Activated CD4-positive, alpha-beta T cell treated with anti-CD3 and anti-CD28 coated beads for 24 hours (primary cell): Measurements from ENCODE around the gene CYP26B1.

Experiments used
- DNase-seq, 2 donors: peaks; one replicate each; pipeline ENCODE4 v3.0.0-alpha.2; 2020; ENCODE audit warnings: low read depth in 2 of 2

Gene CYP26B1

DNA sequence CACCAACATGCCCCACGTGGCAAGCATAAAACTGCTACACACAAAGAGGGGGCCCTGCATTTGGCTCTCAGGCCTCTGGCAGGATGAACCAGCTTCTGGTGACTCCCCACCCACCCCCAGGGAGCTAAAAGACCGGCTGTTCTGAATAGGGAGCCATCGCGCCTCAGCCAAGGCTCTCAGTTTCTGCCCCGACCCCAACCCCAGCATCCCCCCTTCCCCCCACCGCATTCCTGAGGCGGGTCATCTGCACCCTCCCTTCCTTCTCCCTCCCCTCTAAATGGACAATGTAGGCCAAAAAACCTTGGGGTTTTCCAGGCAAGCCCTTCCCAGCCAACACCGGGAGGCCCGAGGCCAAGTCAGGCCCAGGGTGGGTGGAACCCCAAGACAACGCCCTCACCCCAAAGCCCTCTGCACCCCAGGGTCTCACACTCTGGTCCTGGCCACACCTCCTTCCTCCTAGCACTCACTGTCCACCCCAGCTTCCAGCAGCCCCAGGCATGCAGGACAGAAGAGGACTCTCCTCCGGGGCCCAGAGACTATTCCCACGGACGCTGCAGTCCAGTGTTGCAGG lies 5.7 kb downstream of the CYP26B1 start:
- no peak for DNase-seq

DNA sequence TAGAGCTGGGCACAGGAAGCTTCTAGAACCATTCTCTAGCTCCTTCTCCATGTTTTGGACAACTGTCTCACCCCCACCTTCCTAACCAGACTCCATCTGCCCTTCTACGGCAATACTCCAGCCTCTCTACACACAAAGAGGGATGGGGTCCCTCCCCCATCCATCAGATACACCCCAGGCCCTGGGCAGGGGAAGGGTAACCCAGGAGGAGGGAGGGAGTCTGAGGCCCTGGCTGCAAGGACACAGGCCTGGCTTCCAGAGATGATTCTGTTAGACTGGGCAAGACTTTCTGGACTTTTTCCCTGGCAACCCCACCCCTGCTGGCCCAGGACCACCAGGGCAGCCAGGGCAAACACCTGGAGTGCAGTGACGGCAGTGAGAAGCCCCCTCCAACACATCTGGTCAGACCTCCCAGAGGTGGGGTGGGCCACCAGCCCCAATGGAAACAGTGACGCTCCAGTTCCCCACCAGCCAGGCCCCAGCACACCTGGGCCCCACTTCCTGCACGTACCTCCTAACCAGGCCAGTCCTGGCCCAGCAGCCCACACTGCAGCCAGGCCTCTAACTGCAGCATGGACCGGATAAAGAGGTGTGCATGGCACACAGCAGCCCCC lies 6.5 kb downstream of the CYP26B1 start:
- DNase-seq, result no peak

DNA sequence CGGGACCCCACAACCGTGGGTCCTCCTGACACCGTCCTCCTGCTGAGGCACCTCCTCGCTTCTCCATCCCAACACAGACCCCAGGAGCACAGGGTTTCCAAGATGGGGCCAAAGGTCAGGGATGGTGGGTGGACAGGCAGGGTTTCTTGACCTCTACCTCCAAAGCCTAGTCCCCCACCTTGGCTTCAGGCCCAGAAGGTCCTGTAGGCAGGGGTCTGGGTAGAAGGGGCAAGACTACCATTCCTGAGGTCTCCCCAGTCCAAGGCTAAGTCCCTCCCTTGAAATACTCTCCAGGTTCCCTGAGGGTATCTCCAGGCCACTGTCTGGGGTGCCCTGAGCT lies 7.1 kb downstream of the CYP26B1 start:
- DNase-seq, result no peak

DNA sequence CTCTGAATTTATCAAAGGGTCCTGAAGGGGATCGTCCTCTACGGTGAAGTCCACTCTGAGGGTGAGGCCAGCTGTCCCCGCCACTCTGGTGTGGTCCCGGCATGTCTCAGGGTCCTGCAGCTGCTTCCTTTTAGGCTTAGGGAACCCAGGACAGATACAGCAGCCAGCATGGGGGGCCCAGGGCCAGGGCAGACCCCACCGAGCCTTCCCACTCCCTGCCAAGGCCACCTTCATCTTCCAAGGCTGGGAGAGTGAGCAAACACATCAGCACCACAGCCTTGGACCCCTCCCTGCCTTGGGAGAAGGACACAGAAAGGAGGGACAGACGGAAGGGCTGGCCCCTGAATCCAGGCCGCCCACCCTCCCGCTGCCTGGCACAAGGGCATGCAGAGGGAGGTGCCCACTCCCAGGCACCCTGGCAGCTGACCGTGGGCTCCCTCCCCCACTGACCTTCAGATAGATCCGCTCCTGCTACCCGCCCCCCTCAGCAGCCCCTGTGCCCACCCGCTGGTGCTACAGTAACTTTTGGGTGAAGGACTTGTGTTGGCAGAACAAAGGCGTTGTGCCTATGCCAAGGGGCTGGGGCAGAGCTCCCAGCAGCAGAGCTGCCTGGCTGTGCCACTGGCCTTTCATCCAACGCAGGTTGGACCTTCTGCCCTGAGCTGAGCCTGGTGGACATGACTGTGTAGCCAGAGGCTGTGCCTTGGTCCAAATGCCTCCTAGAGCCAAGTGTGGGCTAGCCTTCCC lies 7.6 kb downstream of the CYP26B1 start:
- no peak for DNase-seq

DNA sequence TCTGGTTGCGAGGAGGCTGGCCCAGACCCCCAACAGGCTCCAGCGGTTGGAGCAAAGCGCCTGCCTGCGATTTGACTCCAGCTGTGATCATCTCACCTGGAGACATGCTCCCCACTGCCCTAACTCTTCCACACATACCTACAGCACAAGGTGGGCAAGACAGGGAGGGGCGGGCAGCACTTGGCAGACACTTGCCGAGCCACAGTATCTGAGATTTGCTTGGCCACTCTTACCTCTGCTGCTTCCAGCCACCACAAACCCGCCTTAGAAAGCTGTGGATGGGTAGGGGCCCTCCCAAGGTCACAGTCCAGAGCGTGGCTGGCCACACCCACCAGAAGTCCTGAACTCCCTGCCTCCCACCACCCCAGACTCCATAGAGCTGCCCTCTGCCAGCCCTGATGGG lies 8.2 kb downstream of the CYP26B1 start:
- DNase-seq, result no peak

DNA sequence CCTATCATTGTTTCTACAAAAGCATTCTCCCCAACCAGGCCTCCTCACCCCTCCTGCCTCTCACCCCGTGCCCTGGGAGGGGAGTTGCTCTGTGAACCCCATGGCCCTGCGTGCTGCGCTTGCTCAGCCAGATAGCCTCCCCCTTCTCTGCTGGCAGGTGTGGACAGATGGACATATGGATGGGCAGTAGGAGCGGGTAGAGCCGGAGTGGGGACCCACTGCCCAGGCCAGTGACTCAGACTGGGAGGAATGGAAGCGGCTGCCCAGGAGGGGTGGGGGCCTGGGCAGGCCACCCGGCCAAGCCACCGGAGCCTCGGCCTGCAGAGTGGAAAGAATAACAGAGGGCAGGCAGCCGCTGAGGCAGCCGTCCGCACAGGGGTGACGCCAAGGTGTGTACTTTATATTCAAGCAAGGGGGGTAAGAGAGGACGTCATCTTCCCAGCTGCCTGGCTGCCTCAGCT lies 8.7 kb downstream of the CYP26B1 start:
- DNase-seq, result no peak

DNA sequence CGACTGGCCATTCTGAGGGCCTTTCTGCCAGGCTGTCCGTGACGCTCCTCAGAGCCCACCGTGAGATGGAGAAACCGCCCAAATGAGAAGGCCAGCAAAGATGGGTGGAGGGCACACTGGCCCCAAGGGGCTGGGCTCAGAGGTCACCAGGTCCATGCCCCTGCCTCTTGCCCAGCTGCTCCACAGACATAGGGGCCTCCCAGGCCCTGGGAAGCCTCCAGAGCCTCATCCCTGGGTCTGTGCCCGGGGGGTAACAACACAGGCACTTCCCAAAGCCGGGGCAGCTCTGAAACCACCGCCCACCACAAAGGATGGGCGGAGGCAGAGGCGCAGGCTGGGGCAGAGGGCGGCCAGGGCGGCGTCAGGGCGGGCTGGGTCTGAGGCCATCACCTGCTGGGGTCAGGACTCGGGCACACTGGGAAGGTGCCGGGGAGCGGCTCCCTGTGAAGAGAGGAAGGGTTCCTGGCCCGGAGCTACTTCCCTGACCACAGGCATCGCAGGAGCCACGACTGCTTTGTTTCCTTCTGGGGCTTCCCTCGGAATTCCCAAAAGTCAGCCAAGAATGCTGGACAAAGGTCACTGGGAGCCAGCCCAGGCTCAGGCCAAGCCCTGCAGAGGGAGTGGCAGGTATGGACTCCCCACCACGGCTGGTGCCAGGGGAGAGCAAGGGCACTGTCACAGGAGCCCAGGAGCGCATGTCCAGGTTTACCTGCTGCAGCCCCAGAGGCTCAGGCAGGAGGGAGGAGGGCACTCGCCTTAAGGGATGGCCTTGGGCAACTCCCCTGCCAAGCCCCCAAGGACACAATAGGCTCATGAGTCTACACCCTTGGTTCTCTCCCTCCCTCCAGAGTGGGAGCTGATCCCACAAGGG lies 9.4 kb downstream of the CYP26B1 start:
- DNase-seq, result no peak

DNA sequence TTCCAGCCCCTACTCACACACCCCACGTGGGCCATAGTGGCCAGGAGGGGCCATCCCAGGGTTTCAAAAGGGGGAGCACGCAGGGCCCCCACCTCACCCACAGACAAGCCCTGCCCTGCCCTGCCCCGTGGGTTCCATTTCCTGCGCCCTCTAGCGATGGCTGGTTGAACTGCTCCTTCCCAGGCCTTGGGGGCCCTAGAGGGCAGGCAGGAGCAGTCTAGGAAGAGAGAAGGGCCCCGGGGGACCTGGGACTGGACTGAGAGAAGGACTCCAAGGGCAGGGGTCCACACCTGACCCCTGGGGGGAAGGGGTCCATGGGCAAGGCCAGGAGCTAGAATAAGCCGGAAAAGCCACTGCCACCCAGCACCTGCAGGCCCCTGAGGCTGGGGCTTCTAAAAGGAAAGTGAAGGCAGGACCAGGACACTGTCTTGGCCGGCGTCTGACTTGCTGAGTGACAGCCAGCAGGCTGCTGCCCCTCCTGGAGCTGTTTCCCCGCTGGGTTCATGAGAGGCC lies 10.1 kb downstream of the CYP26B1 start:
- peak; percentile 45 to 67 for DNase-seq

DNA sequence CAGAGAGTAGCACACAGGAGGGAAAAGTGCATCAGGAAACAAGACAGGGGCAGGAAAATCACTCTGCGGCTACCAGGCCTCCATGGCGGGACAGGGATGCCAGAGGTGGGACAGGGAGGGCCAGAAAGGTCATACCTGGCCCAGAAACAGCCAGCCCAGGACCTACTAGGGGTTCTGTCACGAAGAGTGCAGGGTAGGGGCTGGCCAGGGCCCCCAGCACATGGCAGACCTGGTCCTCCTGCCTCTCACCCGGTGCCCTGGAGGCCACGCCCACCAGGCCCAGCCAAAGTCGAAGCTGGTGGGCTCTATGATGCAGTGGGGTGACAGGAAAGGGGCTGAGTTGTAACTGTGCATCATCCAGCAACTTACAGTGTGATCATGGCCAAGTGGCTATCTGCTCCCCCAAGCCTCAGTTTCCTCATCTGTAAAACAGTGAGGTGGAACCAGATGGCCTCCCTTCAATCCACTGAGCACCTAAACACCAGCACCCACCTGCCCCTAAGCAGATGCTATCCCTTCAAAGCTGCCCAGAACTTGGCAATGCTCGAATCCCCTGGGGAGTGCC lies 10.6 kb downstream of the CYP26B1 start:
- DNase-seq, result no peak

DNA sequence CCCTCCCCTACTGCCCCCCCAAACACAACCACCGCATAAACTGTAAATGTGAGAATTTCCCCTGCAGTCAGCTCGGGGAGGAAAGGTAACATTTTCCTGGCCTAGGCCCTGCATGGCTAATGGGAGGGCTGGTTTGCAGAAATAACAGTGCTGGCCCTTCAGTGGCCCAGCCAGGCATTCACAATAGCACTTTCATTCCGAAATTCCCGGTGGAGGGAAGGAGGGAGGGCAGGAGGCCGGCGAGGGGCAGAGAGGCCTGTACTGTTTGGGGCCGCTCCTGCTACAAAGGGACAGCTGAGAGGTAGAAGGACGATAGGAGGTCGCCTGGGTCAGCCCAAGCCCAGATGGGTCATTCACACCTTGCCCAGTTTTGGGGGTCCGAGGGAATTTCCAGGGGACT lies 11.3 kb downstream of the CYP26B1 start:
- no peak for DNase-seq

DNA sequence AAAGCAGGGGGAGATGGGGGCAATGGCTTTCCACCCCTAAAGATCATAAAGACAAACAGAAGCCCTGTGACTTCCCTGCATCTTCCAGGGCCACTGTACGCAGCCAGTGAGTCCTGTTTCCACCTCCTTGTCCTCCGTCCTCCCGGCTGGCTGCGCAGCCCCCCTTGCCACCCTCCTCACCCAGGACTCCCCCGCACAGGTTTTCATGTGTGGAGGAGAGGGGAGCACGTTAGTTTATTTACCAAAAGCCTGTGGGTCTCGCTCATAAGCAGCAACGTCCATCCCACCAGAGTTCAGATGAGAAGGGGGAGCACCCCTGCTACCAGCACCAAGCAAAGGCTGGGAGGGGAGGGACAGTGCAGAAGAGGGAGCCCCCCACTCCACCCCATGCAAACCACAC lies 11.7 kb downstream of the CYP26B1 start:
- no peak for DNase-seq

DNA sequence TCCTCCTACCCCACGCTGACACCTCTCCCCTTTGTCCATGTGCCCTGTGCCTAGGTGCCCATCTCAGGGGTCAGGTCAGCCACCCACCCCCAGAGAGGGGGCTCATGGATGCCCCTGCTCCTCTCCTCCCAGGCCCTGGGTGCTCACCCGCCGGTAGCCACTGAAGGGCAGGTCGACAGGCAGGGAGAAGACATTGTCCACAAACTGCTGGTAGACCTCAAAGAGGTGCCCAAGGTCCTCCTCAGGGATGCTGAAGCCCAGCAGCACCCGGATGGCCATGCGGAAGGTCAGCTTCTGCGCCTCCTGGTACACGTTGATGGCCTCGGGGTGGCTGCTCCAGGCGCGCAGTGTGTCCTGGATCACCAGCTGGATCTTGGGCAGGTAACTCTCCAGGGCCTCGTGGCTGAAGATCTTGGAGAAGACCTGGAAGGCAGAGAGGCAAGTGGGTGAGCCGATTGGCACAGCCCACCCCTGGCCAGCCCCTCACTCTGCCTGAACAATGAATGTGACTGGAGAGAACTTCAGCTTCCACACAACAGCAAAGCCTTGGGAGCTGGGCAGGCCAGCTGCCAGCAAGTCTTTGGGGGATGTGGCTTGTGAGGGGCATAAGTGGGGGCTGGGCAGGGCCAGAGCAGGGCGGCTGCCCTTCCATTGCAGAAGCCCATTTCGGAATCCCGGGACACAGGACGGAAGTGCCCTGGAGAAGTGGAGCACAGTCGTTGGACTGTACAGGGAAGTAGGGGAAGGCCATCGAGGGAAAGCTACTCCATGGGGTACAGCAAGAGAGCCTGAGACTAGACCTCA lies 12.5 kb downstream of the CYP26B1 start:
- no peak for DNase-seq

DNA sequence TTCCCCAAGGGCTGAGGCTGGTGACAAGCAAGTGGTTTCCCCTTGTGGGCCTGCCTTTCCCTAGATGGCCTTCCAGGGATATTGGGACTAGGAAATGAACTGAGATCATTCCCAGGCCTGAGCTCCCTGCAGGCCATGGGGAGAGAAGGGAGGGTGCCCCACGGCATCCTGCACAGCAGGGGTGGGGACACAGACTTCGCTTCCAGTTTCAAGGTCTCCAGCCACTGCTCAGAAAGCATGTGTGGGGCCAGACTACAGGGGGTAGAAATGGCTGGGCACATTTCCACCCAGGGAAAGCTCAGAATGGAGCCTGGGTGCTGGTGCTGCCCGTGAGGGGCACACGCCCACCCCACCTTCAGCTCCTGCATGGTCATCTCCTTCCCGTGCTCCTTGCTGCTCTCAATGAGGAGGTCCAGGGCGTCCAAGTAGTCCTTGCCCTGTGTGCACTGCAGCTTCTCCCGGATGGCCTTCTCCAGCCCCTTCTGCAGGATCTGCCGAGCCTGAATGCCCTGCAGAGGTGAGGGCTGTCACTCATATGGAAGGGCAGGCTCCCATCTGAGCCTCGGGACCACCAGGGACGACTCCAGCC lies 13.2 kb downstream of the CYP26B1 start:
- no peak for DNase-seq

DNA sequence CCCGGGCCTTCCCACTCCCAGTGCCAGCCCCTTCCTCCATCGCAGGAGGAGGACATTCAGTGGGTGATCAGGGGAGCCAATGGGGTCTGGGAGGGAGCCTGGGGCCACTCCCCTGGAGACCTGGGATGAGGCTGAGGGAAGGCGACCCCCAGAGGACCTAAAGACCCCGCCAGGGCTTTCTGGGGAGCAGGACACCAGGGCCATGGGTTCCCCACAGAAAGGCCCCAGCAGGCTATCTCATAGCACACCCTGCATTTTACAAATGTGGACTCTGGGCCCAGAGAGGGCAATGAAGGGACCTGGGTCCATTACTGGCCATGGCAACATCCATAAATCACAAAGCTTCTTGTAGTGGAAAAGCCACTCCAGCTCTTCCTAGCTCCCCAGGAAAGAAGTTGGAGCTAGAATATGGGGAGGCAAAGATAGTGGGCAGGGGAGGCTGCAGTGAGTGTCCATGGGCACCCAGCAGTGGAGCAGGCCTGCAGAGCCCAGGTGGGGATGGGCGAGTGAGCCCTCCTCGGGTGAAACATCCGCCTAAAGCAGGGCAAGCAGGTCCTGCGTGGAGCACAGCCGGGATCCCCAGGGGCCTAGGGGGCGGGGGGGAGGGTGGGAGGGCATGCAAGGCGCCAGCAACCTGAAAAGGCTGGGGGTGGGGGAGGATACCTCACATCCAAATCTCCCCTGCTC lies 13.8 kb downstream of the CYP26B1 start:
- no peak for DNase-seq

DNA sequence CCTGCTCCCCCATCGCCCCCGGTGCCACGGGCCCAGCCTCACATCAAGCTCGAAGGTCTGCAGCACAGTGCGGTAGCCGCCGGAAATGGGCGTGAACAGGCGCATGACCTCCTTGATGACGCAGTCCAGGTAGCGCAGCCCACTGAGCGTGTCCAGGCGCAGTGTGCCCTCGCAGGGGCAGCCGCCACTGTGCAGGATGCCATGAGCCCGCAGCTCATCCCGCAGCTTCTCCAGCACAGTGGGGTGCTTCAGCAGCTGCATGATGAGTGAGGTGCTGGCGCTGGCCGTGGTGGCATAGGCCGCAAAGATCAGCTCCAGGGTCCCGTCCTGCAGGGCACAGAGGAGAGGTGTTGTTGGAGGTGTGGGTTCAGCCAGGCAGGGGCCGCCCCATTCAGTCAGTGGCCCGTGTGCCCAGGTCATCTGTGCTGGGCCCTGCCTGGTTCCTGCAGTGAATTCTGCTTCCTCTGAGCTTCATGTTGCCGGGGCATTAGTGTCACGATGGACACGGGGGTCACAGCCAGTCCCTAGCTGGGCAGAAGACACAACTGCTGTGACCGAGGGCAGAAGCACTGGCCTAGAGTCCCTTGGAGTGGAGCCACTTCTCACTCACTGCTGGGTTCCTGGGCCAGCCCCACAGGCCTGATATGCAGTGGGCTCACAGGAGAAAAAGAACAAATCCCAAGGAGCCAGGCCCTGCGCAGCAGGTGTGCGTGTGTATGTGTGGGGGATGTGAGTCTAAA lies 14.5 kb downstream of the CYP26B1 start:
- DNase-seq, result no peak

DNA sequence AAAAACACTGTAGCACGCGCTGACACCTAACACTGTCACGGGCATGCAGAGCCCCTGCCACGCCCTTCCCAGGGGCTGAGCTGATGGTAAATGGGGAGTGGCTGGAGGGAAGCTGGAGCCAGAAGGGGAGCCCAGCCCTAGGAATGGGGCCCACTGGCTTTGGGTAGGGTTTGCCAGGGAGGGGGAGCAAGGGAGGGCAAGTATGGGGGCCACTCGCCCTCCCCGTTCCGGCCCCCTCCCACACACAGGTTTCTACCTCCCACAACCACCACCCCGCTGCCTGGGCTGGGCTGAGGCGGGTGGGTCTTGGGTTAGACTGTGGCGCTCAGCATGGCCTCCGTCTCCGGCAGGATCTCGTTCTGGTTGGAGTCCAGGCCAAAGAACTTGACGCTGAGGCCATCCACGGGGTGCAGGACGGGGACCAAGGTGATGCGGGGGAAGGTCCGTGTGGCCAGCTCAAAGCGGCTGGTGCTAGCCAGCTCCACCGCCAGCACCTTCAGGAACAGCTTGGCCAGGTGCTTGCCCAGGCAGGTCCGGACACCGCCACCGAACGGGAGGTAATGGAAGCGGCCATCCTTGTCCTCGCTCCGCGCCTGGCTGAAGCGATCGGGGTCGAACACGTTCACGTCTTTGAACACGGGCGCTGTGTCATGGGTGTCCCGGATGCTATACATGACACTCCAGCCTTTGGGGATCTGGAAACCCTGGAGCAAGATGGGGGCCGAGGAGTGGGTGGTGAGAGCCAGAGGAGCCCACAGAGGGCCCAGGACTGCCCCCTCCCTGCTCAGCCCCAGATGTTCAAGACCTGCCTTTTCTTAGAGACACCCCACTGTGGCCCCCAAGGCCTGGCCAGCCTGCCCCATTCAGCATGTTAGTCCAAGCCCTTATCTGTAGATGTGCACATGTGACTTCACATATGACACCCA lies 15.5 kb downstream of the CYP26B1 start:
- no peak for DNase-seq

DNA sequence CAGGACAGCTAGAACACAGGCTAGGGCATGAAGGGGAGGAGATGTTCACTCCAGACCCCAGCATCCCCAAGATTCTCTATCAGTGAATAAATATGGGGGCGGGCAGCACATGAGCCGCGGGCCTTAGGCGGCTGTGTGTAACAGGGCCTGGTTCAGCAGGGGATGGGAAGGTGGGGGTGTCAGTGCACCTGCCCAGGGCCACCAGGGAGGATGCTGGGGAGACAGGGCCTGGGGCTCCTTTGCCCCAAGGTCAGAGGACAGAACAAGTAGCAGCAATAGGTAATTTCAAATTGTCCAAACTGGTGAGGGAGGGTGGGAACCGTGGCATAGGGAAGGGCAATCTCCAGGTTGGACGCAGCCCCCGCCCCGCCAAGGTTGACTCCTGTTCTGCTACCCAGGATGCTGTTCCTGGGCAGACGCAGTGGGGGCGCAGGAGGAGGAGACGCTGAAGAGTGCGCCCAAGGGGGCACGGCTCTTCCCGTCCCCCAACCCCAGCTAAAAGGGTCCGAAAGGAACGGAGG lies 16.2 kb downstream of the CYP26B1 start:
- DNase-seq, result no peak
